Progenitor cell of endocrine pancreas (in vitro differentiated cells): ENCODE data around the gene COX6B2. TPM values are rescaled to one million over a fixed set of nuclear protein-coding genes. Genes with fewer than 3 reads are reported as not detected.

Experiments
- DNase-seq: peaks from one replicate; pipeline ENCODE4 v3.0.0; 2021; ENCODE audit warnings: low spot score; ENCODE audit not compliant: unreplicated experiment
- H3K27ac Mint-ChIP-seq: 2 replicates; pipeline ENCODE4 v1.8.0; 2021; ENCODE audit warnings: mild to moderate bottlenecking, moderate library complexity, mixed read lengths
- H3K27me3 Mint-ChIP-seq: 2 replicates; pipeline ENCODE4 v1.8.0; 2021; ENCODE audit warnings: mixed read lengths
- H3K36me3 Mint-ChIP-seq: 2 replicates; pipeline ENCODE4 v1.8.0; 2022; ENCODE audit warnings: mixed read lengths; ENCODE audit not compliant: insufficient read depth
- H3K4me1 Mint-ChIP-seq: 2 replicates; pipeline ENCODE4 v1.8.0; 2021; ENCODE audit warnings: low read depth, mixed read lengths
- H3K4me3 Mint-ChIP-seq: 2 replicates; pipeline ENCODE4 v1.8.0; 2021; ENCODE audit warnings: low read depth, mild to moderate bottlenecking, moderate library complexity, mixed read lengths
- H3K9me3 Mint-ChIP-seq: 2 replicates; pipeline ENCODE4 v1.8.0; 2021; ENCODE audit warnings: low read depth, mixed read lengths
- CTCF ChIP-seq: fragments of 200-600 bp; sonication (generic); IDR thresholded peaks from one replicate; pipeline ENCODE4 v1.5.0; 2021; ENCODE audit warnings: antibody characterized with exemption, mild to moderate bottlenecking; ENCODE audit not compliant: unreplicated experiment
- total RNA-seq: library from RNA; stranded (reverse); gene quantifications from 2 replicates; pipeline ENCODE4 v1.2.1, GENCODE V29; 2021

COX6B2 gene
- total RNA-seq, 1 donor from 2014 or later = not detected

GRCh38 chr19:55314396-55314795, 40.1 kb downstream of the COX6B2 start:
- no peaks in the 10 kb centered on the region for H3K9me3 Mint-ChIP-seq
- H3K27ac Mint-ChIP-seq = no peak overlapping the region
- peaks cover 4% of the 10 kb centered on the region for H3K36me3 Mint-ChIP-seq
- TF ChIP-seq CTCF = no peak
- H3K4me3 Mint-ChIP-seq = no peak overlapping the region
- DNase-seq = no peak
- H3K4me1 Mint-ChIP-seq = no peaks in the 10 kb centered on the region
- H3K27me3 Mint-ChIP-seq = no peaks in the 10 kb centered on the region

GRCh38 chr19:55312621-55313512, 41.7 kb downstream of the COX6B2 start:
- DNase-seq = no peak
- H3K36me3 Mint-ChIP-seq = peaks cover 6% of the 10 kb centered on the region
- no peaks in the 10 kb centered on the region for H3K4me1 Mint-ChIP-seq
- no peaks in the 10 kb centered on the region for H3K27me3 Mint-ChIP-seq
- no peaks in the 10 kb centered on the region for H3K9me3 Mint-ChIP-seq
- no peak overlapping the region for H3K4me3 Mint-ChIP-seq
- peak overlapping the region; percentile 23 for H3K27ac Mint-ChIP-seq
- no peak for TF ChIP-seq CTCF

- TF ChIP-seq CTCF = no peak
- Mint-ChIP-seq H3K36me3 (peaks cover 7% of the 10 kb centered on the region), H3K4me3 (no peak overlapping the region), H3K9me3 (no peaks in the 10 kb centered on the region), H3K27me3 (no peaks in the 10 kb centered on the region), H3K4me1 (no peaks in the 10 kb centered on the region), H3K27ac (no peak overlapping the region)
- no peak for DNase-seq
Observed at GRCh38 chr19:55311797-55312196, 42.7 kb downstream of the COX6B2 start.

- peaks cover 9% of the 10 kb centered on the region for H3K36me3 Mint-ChIP-seq
- H3K9me3 Mint-ChIP-seq = no peaks in the 10 kb centered on the region
- no peak overlapping the region for H3K4me3 Mint-ChIP-seq
- H3K27ac Mint-ChIP-seq = no peak overlapping the region
- no peak for DNase-seq
- H3K27me3 Mint-ChIP-seq = no peaks in the 10 kb centered on the region
- TF ChIP-seq CTCF = no peak
- H3K4me1 Mint-ChIP-seq = no peaks in the 10 kb centered on the region
Observed at GRCh38 chr19:55311397-55311796, 43.1 kb downstream of the COX6B2 start.

- no peak overlapping the region for H3K4me3 Mint-ChIP-seq
- peaks cover 10% of the 10 kb centered on the region for H3K36me3 Mint-ChIP-seq
- H3K27ac Mint-ChIP-seq = no peak overlapping the region
- no peak for TF ChIP-seq CTCF
- DNase-seq = no peak
- H3K27me3 Mint-ChIP-seq = no peaks in the 10 kb centered on the region
- H3K9me3 Mint-ChIP-seq = no peaks in the 10 kb centered on the region
- H3K4me1 Mint-ChIP-seq = no peaks in the 10 kb centered on the region
Observed at GRCh38 chr19:55310498-55310897, 44.0 kb downstream of the COX6B2 start.
